ENCODE measurements around the gene HSPB6.
"Not testable (repeated sequence)": the region's sequence is repeated elsewhere in the genome, so short reads cannot be mapped to it uniquely, and the experiment has no call there.

Gene HSPB6

GRCh38 chr19:35784503-35785338, 27.9 kb upstream of the HSPB6 start:
- DNase-seq, result no peak

GRCh38 chr19:35783469-35784434, 26.9 kb upstream of the HSPB6 start:
- no peak for DNase-seq

- DNase-seq, result no peak
These were observed 25.8 kb upstream of the HSPB6 start for GRCh38 chr19:35782589-35782988.

GRCh38 chr19:35781650-35782049, 24.8 kb upstream of the HSPB6 start:
- no peak for DNase-seq

- DNase-seq, result no peak
These were observed 23.9 kb upstream of the HSPB6 start for GRCh38 chr19:35780717-35781116.

- DNase-seq, result no peak
These were observed 23.2 kb upstream of the HSPB6 start for GRCh38 chr19:35780058-35780457.

- DNase-seq, result no peak
These were observed 22.2 kb upstream of the HSPB6 start for GRCh38 chr19:35779033-35779432.

- no peak for DNase-seq
These were observed 21.1 kb upstream of the HSPB6 start for GRCh38 chr19:35777961-35778360.

- DNase-seq, result no peak
These were observed 20.4 kb upstream of the HSPB6 start for GRCh38 chr19:35777086-35777841.

- no peak for DNase-seq
These were observed 19.4 kb upstream of the HSPB6 start for GRCh38 chr19:35776102-35776788.

- peak; percentile 96 for DNase-seq
These were observed 18.7 kb upstream of the HSPB6 start, which contains the start of gene ARHGAP33 for GRCh38 chr19:35775298-35776101. TSS of gene ARHGAP33 (plus strand) at chr19:35775564. CDS start at chr19:35775659, 95 bp downstream.

- no peak for DNase-seq
These were observed 18.1 kb upstream of the HSPB6 start for GRCh38 chr19:35775046-35775297.

- DNase-seq, result no peak
These were observed 17.6 kb upstream of the HSPB6 start for GRCh38 chr19:35774274-35775045.

- no peak for DNase-seq
These were observed 16.4 kb upstream of the HSPB6 start for GRCh38 chr19:35773020-35773806.

- not testable (repeated sequence) for DNase-seq
These were observed 15.5 kb upstream of the HSPB6 start for GRCh38 chr19:35772362-35772761.

- no peak for DNase-seq
These were observed 11.2 kb upstream of the HSPB6 start for GRCh38 chr19:35768082-35768421.

- no peak for DNase-seq
These were observed 10.7 kb upstream of the HSPB6 start for GRCh38 chr19:35767288-35768081.

- no peak for DNase-seq
These were observed 9.8 kb upstream of the HSPB6 start for GRCh38 chr19:35766571-35767104.
